Neutrophil (primary cell): Measurements from ENCODE around the gene SAP30BP.

Experiments used
- H3K27ac ChIP-seq: fragments of 200-600 bp; sonication (generic); 2 replicates; pipeline ENCODE4 v1.5.1; 2016; ENCODE audit warnings: mild to moderate bottlenecking, moderate library complexity
- H3K27me3 ChIP-seq: fragments of 200-600 bp; sonication (generic); 2 replicates; pipeline ENCODE4 v1.6.0; 2016; ENCODE audit warnings: mild to moderate bottlenecking
- H3K36me3 ChIP-seq: fragments of 200-600 bp; sonication (generic); 2 replicates; pipeline ENCODE4 v1.5.1; 2017
- H3K4me1 ChIP-seq, 2 experiments: fragments of 200-600 bp in 1 of 2; sonication (generic) in 1 of 2; 1 replicate in 1 of 2; 2 replicates in 1 of 2; pipeline versions ENCODE4 v1.5.1 to v1.6.1; 2013 to 2016; ENCODE audit warnings: low read depth in 1 of 2, low read length in 1 of 2, mild to moderate bottlenecking in 1 of 2, moderate library complexity in 1 of 2; ENCODE audit not compliant: control insufficient read depth in 1 of 2, insufficient read depth in 1 of 2
- H3K4me3 ChIP-seq, 2 experiments: fragments of 200-600 bp in 1 of 2; sonication (generic) in 1 of 2; 1 replicate in 1 of 2; 2 replicates in 1 of 2; pipeline ENCODE4 v1.5.1; 2013 to 2016; ENCODE audit warnings: low read depth in 1 of 2, low read length in 1 of 2, mild to moderate bottlenecking in 1 of 2, moderate library complexity in 1 of 2
- H3K9me3 ChIP-seq: fragments of 200-600 bp; sonication (generic); 2 replicates; pipeline ENCODE4 v1.5.1; 2016
- TF ChIP-seq, protein P1 (sequence below): fragments of 200-600 bp; sonication (generic); IDR thresholded peaks from 2 replicates; pipeline ENCODE4 v1.5.1; 2016; ENCODE audit warnings: antibody characterized with exemption

The SAP30BP gene

DNA sequence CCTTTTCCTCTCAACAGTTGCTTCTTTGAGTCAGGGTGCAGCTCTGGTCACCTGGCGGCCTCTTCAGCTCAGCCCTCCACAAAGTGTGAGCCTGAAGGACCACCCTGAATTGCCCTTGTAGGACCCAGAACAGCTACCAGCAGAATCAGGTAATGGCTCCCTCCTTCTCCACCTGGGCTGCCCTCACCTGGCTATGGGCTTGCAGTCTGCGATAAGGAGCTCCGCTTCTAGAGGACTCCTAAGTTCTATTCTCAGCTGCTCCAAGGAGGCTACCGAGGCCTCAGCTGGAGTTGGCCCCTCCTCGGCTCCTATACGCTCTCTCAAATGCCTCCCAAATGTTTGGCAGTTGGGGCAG is 20.5 kb upstream of the SAP30BP start:
- TF ChIP-seq, protein P1, sequence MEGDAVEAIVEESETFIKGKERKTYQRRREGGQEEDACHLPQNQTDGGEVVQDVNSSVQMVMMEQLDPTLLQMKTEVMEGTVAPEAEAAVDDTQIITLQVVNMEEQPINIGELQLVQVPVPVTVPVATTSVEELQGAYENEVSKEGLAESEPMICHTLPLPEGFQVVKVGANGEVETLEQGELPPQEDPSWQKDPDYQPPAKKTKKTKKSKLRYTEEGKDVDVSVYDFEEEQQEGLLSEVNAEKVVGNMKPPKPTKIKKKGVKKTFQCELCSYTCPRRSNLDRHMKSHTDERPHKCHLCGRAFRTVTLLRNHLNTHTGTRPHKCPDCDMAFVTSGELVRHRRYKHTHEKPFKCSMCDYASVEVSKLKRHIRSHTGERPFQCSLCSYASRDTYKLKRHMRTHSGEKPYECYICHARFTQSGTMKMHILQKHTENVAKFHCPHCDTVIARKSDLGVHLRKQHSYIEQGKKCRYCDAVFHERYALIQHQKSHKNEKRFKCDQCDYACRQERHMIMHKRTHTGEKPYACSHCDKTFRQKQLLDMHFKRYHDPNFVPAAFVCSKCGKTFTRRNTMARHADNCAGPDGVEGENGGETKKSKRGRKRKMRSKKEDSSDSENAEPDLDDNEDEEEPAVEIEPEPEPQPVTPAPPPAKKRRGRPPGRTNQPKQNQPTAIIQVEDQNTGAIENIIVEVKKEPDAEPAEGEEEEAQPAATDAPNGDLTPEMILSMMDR: no peak
- peaks cover 28% of the 10 kb centered on the region for H3K36me3 ChIP-seq
- H3K27ac ChIP-seq: no peak overlapping the region

DNA sequence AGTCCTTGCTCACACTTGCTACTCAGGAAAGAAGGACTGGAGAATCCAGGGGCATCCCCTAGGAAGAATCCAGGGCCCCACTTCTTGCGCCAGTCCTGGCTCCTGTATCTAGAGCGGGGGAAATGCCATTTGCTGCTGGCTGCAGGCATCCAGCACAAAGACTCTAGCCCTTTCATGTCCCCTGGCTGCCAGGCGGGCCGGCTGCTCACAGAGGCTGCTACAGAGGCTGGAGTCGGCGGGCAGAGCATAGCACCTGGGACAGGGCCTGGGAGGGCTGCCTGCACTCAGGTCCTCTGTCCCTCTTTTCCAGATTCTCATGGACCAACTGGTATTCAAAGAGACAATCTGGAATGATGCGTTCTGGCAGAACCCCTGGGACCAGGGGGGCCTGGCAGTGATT is 20.1 kb upstream of the SAP30BP start:
- Histone ChIP-seq H3K27me3 (no peaks in the 10 kb centered on the region), H3K27ac (no peak overlapping the region), H3K4me3 (no peak overlapping the region), H3K9me3 (no peaks in the 10 kb centered on the region), H3K36me3 (peaks cover 28% of the 10 kb centered on the region), H3K4me1 (peaks cover 9% of the 10 kb centered on the region in 2 experiments)
- TF ChIP-seq, protein P1: no peak

More for the DNA sequence above, 20.5 kb upstream of the SAP30BP start:
- Histone ChIP-seq H3K4me1 (peaks cover 8 to 9% of the 10 kb centered on the region in 2 experiments), H3K27me3 (no peaks in the 10 kb centered on the region), H3K9me3 (no peaks in the 10 kb centered on the region), H3K4me3 (no peak overlapping the region)

DNA sequence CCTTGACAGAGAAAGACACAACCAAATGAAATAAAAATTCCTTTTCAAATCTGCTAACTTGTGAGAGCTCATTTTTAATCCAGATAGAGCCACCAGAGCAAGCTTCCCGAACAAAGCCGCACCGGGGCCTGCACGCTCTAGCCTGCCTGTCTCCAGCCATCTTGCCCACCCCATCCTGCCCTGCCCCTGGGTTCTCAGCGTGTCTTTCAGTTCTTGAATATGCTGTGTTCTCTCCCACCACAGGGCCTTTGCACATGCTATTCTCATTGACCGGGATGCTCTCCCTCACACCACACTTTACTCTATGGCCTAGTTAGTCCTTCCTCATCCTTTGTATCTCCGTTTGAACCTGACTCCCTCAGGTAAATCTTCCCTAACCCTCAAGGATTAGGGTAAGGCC is 19.2 kb upstream of the SAP30BP start:
- H3K4me1 ChIP-seq: peaks cover 17 to 18% of the 10 kb centered on the region in 2 experiments
- H3K27me3 ChIP-seq: no peaks in the 10 kb centered on the region
- H3K36me3 ChIP-seq: peaks cover 28% of the 10 kb centered on the region
- H3K9me3 ChIP-seq: no peaks in the 10 kb centered on the region
- no peak overlapping the region for H3K27ac ChIP-seq
- TF ChIP-seq, protein P1: no peak
- H3K4me3 ChIP-seq: no peak overlapping the region

DNA sequence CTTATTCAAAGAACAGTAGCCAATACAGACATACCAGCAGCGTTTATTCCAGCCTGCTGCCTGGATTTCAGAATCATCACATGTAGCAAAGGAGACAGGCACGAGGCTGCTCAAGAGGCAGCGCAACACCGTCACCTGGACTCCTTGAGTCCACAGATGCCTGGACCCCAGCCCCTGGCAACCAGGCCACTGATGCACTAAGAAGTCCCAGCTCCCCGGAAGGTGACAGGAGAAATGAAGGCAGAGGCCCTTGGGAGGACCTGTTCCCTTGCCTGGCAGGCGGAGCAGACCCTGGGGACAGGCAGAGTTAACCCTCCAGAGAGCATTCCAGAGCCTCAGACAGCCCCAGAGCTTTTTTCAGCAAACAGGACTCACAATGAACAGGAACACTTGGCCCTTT is 17.5 kb upstream of the SAP30BP start:
- peaks cover 35 to 36% of the 10 kb centered on the region in 2 experiments for H3K4me1 ChIP-seq
- H3K36me3 ChIP-seq: peaks cover 20% of the 10 kb centered on the region
- no peaks in the 10 kb centered on the region for H3K27me3 ChIP-seq
- no peak overlapping the region for H3K27ac ChIP-seq
- TF ChIP-seq, protein P1: no peak
- H3K9me3 ChIP-seq: no peaks in the 10 kb centered on the region
- H3K4me3 ChIP-seq: no peak overlapping the region

DNA sequence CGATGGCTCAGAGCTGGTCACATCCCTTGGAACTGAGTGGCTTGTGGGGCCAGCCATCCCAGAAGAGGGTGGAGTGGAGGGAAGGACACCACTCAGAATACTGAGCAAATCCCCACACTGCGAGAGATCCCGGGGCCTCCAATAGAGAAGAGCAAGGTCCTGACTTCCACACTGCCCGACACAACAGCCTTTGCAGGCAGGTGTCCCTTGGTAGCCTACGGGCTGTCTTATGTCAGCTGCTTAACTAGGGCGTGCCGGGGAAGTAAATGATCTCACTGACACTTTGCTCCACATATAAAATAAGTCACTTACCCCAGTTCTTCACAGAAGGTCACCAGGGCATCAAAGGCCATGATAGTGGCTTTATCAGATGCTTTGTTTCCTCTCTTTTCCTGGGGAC is 16.3 kb upstream of the SAP30BP start:
- Histone ChIP-seq H3K36me3 (peaks cover 20% of the 10 kb centered on the region), H3K4me3 (no peak overlapping the region), H3K27me3 (no peaks in the 10 kb centered on the region), H3K4me1 (peaks cover 40 to 42% of the 10 kb centered on the region in 2 experiments), H3K27ac (no peak overlapping the region), H3K9me3 (no peaks in the 10 kb centered on the region)
- TF ChIP-seq, protein P1: no peak

DNA sequence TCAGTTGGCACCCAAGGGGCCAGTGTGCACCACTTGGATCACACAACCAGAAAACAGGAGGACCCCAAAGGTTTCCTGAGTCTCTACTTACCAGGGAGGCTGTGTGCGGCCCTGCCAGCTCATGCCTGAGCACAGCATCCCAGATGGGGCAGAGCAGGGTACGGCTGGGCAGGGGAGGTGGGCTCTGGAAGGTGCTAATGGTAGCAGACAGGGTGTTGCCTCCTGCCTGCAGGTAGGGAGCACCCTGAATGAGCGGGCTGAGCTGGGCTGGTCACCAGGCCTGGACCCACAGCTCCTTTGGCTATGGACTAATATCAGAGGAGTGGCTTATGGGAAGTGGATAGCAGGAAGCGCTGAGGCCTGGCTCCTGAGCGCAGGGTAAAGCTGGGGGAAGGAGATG is 14.8 kb upstream of the SAP30BP start:
- H3K9me3 ChIP-seq: no peaks in the 10 kb centered on the region
- no peaks in the 10 kb centered on the region for H3K27me3 ChIP-seq
- H3K36me3 ChIP-seq: peaks cover 20% of the 10 kb centered on the region
- peaks cover 34 to 40% of the 10 kb centered on the region in 2 experiments for H3K4me1 ChIP-seq
- TF ChIP-seq, protein P1: no peak
- no peak overlapping the region for H3K27ac ChIP-seq
- no peak overlapping the region for H3K4me3 ChIP-seq
